Ishikawa (cell line): ENCODE results near the gene HSPA14.

Experiments used
- CEBPB ChIP-seq: IDR thresholded peaks from 2 replicates; pipeline ENCODE4 v1.6.1; 2012
- CREB1 ChIP-seq: IDR thresholded peaks from 2 replicates; pipeline ENCODE4 v1.6.1; 2012; ENCODE audit warnings: low read depth
- EGR1 ChIP-seq: IDR thresholded peaks from 2 replicates; pipeline ENCODE4 v1.6.1; 2012
- EP300 ChIP-seq: IDR thresholded peaks from 2 replicates; pipeline ENCODE4 v1.6.1; 2012; ENCODE audit warnings: borderline replicate concordance
- FOXM1 ChIP-seq: IDR thresholded peaks from 2 replicates; pipeline ENCODE4 v1.6.1; 2012; ENCODE audit warnings: low read depth, borderline replicate concordance
- NFIC ChIP-seq: IDR thresholded peaks from 2 replicates; pipeline ENCODE4 v1.6.1; 2012
- RAD21 ChIP-seq: IDR thresholded peaks from 2 replicates; pipeline ENCODE4 v1.6.1; 2012; ENCODE audit warnings: low read depth
- TAF1 ChIP-seq: IDR thresholded peaks from 2 replicates; pipeline ENCODE4 v1.6.1; 2012; ENCODE audit warnings: low read depth, mild to moderate bottlenecking
- TCF12 ChIP-seq: IDR thresholded peaks from 2 replicates; pipeline ENCODE4 v1.6.1; 2012; ENCODE audit warnings: low read depth
- TEAD4 ChIP-seq: IDR thresholded peaks from 2 replicates; pipeline ENCODE4 v1.6.1; 2012
- YY1 ChIP-seq: IDR thresholded peaks from 2 replicates; pipeline ENCODE4 v1.6.1; 2012; ENCODE audit warnings: low read depth
- ZBTB7A ChIP-seq: IDR thresholded peaks from 2 replicates; pipeline ENCODE4 v1.6.1; 2012; ENCODE audit warnings: low read depth
- TF ChIP-seq, protein P1 (sequence below): IDR thresholded peaks from 2 replicates; pipeline ENCODE4 v1.6.1; 2012; ENCODE audit warnings: low read depth, mild to moderate bottlenecking
- TF ChIP-seq, protein P2 (sequence below): IDR thresholded peaks from 2 replicates; pipeline ENCODE4 v1.6.1; 2012

DNA sequence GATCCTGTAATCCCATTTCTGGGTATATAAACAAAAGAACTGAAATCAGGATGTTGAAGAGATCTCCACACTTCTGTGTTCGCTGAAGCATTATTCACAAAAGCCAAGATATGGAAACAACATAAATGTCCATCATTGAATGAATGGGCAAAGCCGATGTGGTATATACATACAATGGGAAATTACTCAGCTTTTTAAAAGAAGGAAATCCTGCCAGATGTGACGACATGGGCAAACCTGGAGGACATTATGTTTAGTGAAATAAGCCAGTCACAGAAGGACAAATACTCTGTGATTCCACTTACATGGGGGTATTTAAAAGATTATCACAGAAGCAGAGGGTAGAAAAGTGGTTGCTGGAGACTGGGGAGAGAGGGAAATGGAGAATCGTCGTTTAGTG, 39.5 kb upstream of the HSPA14 start:
- TF ChIP-seq, protein P1, sequence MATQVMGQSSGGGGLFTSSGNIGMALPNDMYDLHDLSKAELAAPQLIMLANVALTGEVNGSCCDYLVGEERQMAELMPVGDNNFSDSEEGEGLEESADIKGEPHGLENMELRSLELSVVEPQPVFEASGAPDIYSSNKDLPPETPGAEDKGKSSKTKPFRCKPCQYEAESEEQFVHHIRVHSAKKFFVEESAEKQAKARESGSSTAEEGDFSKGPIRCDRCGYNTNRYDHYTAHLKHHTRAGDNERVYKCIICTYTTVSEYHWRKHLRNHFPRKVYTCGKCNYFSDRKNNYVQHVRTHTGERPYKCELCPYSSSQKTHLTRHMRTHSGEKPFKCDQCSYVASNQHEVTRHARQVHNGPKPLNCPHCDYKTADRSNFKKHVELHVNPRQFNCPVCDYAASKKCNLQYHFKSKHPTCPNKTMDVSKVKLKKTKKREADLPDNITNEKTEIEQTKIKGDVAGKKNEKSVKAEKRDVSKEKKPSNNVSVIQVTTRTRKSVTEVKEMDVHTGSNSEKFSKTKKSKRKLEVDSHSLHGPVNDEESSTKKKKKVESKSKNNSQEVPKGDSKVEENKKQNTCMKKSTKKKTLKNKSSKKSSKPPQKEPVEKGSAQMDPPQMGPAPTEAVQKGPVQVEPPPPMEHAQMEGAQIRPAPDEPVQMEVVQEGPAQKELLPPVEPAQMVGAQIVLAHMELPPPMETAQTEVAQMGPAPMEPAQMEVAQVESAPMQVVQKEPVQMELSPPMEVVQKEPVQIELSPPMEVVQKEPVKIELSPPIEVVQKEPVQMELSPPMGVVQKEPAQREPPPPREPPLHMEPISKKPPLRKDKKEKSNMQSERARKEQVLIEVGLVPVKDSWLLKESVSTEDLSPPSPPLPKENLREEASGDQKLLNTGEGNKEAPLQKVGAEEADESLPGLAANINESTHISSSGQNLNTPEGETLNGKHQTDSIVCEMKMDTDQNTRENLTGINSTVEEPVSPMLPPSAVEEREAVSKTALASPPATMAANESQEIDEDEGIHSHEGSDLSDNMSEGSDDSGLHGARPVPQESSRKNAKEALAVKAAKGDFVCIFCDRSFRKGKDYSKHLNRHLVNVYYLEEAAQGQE, result no peak
- no peak for TF ChIP-seq CREB1
- no peak for TF ChIP-seq TCF12
- no peak for TF ChIP-seq YY1
- TF ChIP-seq TEAD4, result no peak
- TF ChIP-seq CEBPB, result no peak
- TF ChIP-seq, protein P2, sequence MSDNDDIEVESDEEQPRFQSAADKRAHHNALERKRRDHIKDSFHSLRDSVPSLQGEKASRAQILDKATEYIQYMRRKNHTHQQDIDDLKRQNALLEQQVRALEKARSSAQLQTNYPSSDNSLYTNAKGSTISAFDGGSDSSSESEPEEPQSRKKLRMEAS, result no peak
- no peak for TF ChIP-seq TAF1
- no peak for TF ChIP-seq EP300
- TF ChIP-seq NFIC, result no peak
- no peak for TF ChIP-seq RAD21
- TF ChIP-seq FOXM1, result no peak
- no peak for TF ChIP-seq ZBTB7A
- TF ChIP-seq EGR1, result no peak
